Upper lobe of left lung (tissue), 4 donors: ENCODE results near the gene NBEA.

Source experiments
- CTCF ChIP-seq, 6 experiments: fragments of 450-650 bp in 4 of 6; fragments of 200-600 bp in 2 of 6; sonication (generic) in 2 of 6; IDR thresholded peaks; one replicate each; pipeline ENCODE4 v1.5.1; 2016 to 2019; ENCODE audit warnings: antibody characterized with exemption in 6 of 6
- EP300 ChIP-seq, 4 donors: sonication (generic); formaldehyde crosslinking; IDR thresholded peaks; one replicate each; pipeline ENCODE4 v1.5.1; 2017; ENCODE audit warnings: antibody characterized with exemption in 4 of 4, control low read depth in 2 of 4
- POLR2A ChIP-seq, 4 donors: fragments of 450-650 bp; IDR thresholded peaks; one replicate each; pipeline ENCODE4 v1.5.1; 2016 to 2017; ENCODE audit warnings: antibody characterized with exemption in 4 of 4, mild to moderate bottlenecking in 2 of 4

- TF ChIP-seq CTCF (IDR thresholded peaks at IDR 0.05) (no peak), POLR2A (IDR thresholded peaks at IDR 0.05) (no peak), EP300 (IDR thresholded peaks at IDR 0.05) (no peak)
These were observed 758.6 kb downstream of the NBEA start for GRCh38 chr13:35700671-35701070.
